Body of pancreas (tissue), 4 donors: ENCODE data around the gene GALNT12. TPM values are rescaled to one million over a fixed set of nuclear protein-coding genes. Genes with fewer than 3 reads are reported as not detected.

Experiments
- ATAC-seq: fragments of 150-250 bp; one replicate; pipeline ENCODE4 v1.9.1; 2016
- DNase-seq, 4 donors: peaks; one replicate each; pipeline ENCODE4 v3.0.0-alpha.2; 2019
- H3K27ac ChIP-seq, 4 donors: fragments of 200-600 bp; sonication (generic); 1 replicate in 3 of 4; 2 replicates in 1 of 4; pipeline versions ENCODE4 v1.5.1 to v1.6.1; 2016 to 2019; ENCODE audit warnings: mild to moderate bottlenecking in 1 of 4, mixed read lengths in 1 of 4, moderate library complexity in 1 of 4
- H3K27me3 ChIP-seq, 2 donors: fragments of 200-600 bp; sonication (generic); one replicate each; pipeline ENCODE4 v1.6.0; 2016; ENCODE audit warnings: mild to moderate bottlenecking in 1 of 2
- H3K36me3 ChIP-seq, 2 donors: fragments of 200-600 bp; sonication (generic); replicated peaks in 1 of 2; 2 replicates each; pipeline ENCODE4 v1.5.1; 2016; ENCODE audit warnings: low read depth in 2 of 2; ENCODE audit not compliant: insufficient read depth in 1 of 2
- H3K4me1 ChIP-seq: fragments of 200-600 bp; sonication (generic); one replicate; pipeline ENCODE4 v1.6.0; 2016
- H3K4me3 ChIP-seq, 2 donors: fragments of 200-600 bp; sonication (generic); 1 replicate in 1 of 2; 2 replicates in 1 of 2; pipeline ENCODE4 v1.5.1; 2016 to 2019
- H3K9me3 ChIP-seq, 3 donors: fragments of 200-600 bp; sonication (generic); 1 replicate in 2 of 3; 2 replicates in 1 of 3; pipeline ENCODE4 v1.5.1; 2016
- CTCF ChIP-seq, 7 experiments: fragments of 450-650 bp in 4 of 7; fragments of 200-600 bp in 3 of 7; sonication (generic) in 3 of 7; IDR thresholded peaks; one replicate each; pipeline ENCODE4 v1.5.1; 2016 to 2019; ENCODE audit warnings: antibody characterized with exemption in 7 of 7
- POLR2A ChIP-seq, 3 donors: fragments of 450-650 bp; IDR thresholded peaks; one replicate each; pipeline ENCODE4 v1.6.1; 2016; ENCODE audit warnings: antibody characterized with exemption in 3 of 3, mild to moderate bottlenecking in 2 of 3
- WGBS, 2 donors: methylation state at CpG; one replicate each; pipeline ENCODE4 v1.1.5; 2017; 5-methylcytosine and 5-hydroxymethylcytosine counted together
- intact Hi-C: fragments of 100-400 bp; cut with DNase I; formaldehyde crosslinking; loops from one replicate; pipeline ENCODE4 v1.15.1; 2023
- total RNA-seq, 2 donors: library from RNA; depleted of rRNA; stranded (reverse); fragments of >200 nt; gene quantifications; one replicate each; pipeline ENCODE4 v1.1.0, GENCODE V29; 2016

GALNT12 gene
- total RNA-seq, 2 donors from 2014 or later = 13.0 to 53.1 TPM

DNA sequence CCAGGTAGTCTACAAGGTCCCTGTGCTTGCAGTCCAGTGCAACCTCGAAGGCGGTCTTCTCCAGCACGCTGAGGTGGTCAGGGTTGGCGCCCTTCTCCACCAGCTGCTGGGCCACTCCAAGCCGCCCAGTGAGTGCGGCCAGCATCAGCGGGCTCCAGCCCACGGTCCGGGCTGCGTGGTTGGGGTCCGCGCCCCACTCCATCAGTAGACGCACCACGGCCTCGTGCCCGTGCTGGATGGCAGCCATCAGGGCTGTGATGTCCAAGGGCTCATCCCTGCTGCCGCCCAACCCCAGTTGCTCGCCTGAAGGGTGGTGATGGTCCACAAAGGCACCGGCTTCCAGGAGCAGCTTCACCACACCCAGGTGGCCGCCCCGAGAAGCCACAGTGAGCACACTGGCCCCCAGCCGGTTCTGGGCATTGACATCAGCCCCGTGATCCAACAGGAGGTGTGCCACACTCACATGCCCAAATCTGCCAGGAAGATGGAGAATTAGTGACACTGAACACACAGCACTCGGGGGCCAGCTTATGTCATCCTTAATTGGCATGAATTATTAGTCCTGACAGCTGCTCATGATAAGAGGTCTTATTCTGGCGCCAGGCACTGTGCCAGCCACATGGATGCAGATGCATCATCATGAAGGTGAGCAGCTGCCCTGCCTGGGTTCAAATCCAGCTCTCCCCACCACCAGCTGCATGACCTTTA is 17.2 kb upstream of the GALNT12 start:
- TF ChIP-seq POLR2A (IDR thresholded peaks at IDR 0.05) (no peak), CTCF (IDR thresholded peaks at IDR 0.05) (no peak)
- H3K4me3 ChIP-seq = no peak overlapping the region
- DNase-seq = no peak
- intact Hi-C loops = no loop called here
- peaks cover 0 to 2% of the 10 kb centered on the region in 2 donors for H3K36me3 ChIP-seq
- H3K9me3 ChIP-seq = no peaks in the 10 kb centered on the region
- WGBS, 2 donors = 55 to 83% methylated on average over 4 to 24 of the region's 25 CpGs
- H3K4me1 ChIP-seq = peaks cover 22% of the 10 kb centered on the region
- no peaks in the 10 kb centered on the region for H3K27me3 ChIP-seq
- H3K27ac ChIP-seq = no peak overlapping the region
- no peak for ATAC-seq

DNA sequence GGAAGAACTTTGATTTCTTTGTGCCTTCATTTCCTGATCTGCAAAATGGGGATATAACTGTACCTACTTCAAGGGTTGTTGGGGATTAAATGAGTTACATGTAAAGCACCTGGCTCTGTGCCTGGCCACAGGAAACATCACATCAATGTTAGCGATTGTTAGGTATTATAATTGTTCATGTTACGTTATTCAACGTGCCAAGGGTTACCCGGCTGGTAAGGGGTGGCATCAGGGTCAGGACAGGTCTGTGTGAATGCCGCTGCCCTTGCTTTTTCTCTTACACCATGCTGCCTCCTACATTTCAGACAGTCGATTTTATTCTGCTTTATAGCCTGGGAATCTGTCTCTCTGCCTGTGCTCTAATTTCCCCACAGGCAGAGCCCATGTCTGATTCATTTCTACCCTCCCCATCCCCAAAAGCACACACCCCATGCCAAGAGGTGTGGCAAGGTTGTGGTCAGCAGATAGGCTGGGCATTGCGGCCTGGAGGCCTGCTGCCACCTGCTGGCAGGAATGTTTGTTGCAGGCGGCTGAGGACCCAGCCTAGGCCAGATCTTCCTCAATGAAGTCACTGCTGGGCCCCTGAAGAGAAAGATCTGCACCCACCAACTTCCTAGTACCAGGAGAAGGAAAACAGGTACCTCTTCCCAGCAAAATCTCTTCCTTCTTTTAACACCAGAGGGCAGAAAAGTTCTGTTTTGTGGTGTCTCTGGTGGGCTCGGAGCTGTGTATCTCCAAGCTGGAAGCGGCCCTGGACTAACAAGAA is 16.4 kb upstream of the GALNT12 start:
- H3K9me3 ChIP-seq = no peaks in the 10 kb centered on the region
- H3K4me3 ChIP-seq = no peak overlapping the region
- peaks cover 28% of the 10 kb centered on the region for H3K4me1 ChIP-seq
- TF ChIP-seq CTCF (IDR thresholded peaks at IDR 0.05) (peak; percentile 93 to 99 (median 96)), POLR2A (IDR thresholded peaks at IDR 0.05) (no peak)
- peak overlapping the region in 3 of 4 donors; percentile 15 to 53 (median 34) for H3K27ac ChIP-seq
- intact Hi-C loops = no loop called here
- WGBS, 2 donors = 41 to 42% methylated on average over 10 of the region's 10 CpGs
- H3K36me3 ChIP-seq = peaks cover 0 to 2% of the 10 kb centered on the region in 2 donors
- no peaks in the 10 kb centered on the region for H3K27me3 ChIP-seq
- ATAC-seq (peak; percentile 86), DNase-seq (peak; percentile 83 to 86 (median 84))

- TF ChIP-seq POLR2A (IDR thresholded peaks at IDR 0.05) (no peak), CTCF (IDR thresholded peaks at IDR 0.05) (no peak)
- Histone ChIP-seq H3K4me3 (no peak overlapping the region), H3K4me1 (peaks cover 30% of the 10 kb centered on the region), H3K36me3 (peaks cover 0 to 2% of the 10 kb centered on the region in 2 donors), H3K27ac (peak overlapping the region in 3 of 4 donors; percentile 3 to 53 (median 34)), H3K9me3 (no peaks in the 10 kb centered on the region), H3K27me3 (no peaks in the 10 kb centered on the region)
- DNase-seq (peak in 1 of 4 donors; percentile 30), ATAC-seq (no peak)
- WGBS, 2 donors = 76 to 84% methylated on average over 15 to 18 of the region's 18 CpGs
- intact Hi-C loops = no loop called here
Measured at GRCh38 chr9:98791608-98792490, 15.6 kb upstream of the GALNT12 start.

DNA sequence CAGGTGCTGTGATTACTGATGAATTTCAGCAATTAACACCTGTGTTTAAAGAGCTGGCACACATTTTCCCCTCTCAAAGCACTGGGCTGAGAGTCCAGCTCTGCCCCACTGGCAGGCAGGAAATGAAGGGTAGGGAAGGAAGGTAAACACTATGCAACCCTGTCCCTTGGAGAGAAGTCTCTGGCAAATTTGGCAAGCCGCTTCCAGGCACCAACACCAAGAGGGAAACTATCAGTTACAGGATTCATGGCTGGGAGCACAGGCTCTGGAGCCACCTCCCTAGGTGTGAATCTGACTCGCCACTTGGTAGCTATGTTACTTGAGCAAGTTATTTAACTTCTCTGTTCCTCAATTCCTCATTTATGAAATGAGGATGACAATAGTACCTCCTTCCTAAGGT is 14.4 kb upstream of the GALNT12 start:
- no peak for DNase-seq
- intact Hi-C loops = no loop called here
- peaks cover 33% of the 10 kb centered on the region for H3K4me1 ChIP-seq

More for the DNA sequence above, 14.4 kb upstream of the GALNT12 start:
- TF ChIP-seq CTCF (IDR thresholded peaks at IDR 0.05) (no peak), POLR2A (IDR thresholded peaks at IDR 0.05) (no peak)
- Histone ChIP-seq H3K36me3 (peaks cover 0 to 2% of the 10 kb centered on the region in 2 donors), H3K9me3 (no peaks in the 10 kb centered on the region), H3K27me3 (no peaks in the 10 kb centered on the region), H3K4me3 (no peak overlapping the region), H3K27ac (no peak overlapping the region)
- 88 to 93% methylated on average over 2 of the region's 2 CpGs for WGBS, 2 donors
- ATAC-seq = no peak
